ENCODE measurements around the gene TEPSIN. TPM values are rescaled to one million over a fixed set of nuclear protein-coding genes. Genes with fewer than 3 reads are reported as not detected.

Gene TEPSIN
- total and polyA plus RNA-seq, 11 donors, result 6.8 to 16.0 (median 10.4) TPM

DNA sequence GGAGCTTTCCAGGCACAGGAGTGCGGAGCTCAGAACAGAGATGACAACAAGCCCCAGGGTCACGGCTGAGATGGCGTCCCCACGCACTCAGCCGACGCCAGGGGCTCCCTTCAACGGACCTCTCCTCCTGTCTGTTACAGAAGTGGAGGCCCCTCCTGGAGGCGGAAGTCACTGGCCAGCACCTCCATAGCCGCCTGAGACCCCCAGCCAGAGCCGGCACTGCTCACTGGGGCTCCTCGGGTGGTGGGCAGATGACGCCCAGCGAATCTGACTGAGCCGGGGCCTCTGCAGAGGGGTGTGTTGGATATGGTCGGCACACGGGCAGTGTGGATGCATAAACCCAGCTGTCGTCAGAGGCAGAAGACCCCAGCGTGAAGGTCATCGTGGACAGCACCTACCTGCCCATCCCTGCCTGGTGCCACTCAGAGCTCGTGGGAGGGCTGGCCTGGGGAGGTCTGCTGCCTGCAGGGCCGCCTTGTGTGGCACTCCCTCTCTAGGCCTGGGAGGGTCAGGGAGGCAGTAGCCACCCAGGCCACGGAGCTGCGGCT is 20.3 kb upstream of the TEPSIN start:
- Histone ChIP-seq H3K9me3 (no peaks in the 10 kb centered on the region), H3K27me3 (no peaks in the 10 kb centered on the region), H3K4me1 (peaks cover 3 to 18% (median 13%) of the 10 kb centered on the region in 12 donors), H3K36me3 (peaks cover 0 to 82% (median 47%) of the 10 kb centered on the region in 9 donors), H3K4me3 (no peak overlapping the region), H3K27ac (no peak overlapping the region)
- 93 to 96% (median 94%) methylated on average over 18 to 23 of the region's 23 CpGs for WGBS, 4 donors
- DNase-seq (no peak), ATAC-seq (no peak)
- TF ChIP-seq POLR2A (IDR thresholded peaks at IDR 0.05) (no peak), CTCF (IDR thresholded peaks at IDR 0.05) (no peak)
- intact Hi-C loops (cut with DNase I), result loop anchor here in 3 of 10 donors (5.0 to 10.0 kb wide), 3 partner anchors 33 to 346 kb away; no protein-coding TSS in a partner anchor

DNA sequence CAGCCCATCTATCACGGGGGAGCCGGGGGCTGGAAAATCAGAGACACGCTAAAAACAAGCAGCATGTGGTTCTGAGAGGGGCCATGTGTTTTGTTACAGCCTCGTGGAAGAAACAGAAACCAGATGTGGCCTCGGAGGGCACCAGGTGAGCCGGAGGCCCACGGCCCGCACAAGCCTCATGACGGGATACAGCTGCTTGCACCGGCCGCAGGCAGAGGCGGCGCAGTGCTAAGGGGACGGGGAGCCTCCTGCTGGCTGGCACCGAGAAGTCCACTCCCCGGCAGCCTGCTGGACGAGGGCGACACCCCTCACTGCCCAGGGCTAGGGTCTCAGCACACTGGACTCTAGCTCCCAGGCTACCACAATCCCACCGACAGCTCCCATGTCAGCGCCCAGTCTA is 19.4 kb upstream of the TEPSIN start:
- Histone ChIP-seq H3K27ac (no peak overlapping the region), H3K27me3 (no peaks in the 10 kb centered on the region), H3K36me3 (peaks cover 0 to 73% (median 40%) of the 10 kb centered on the region in 9 donors), H3K9me3 (no peaks in the 10 kb centered on the region), H3K4me1 (peaks cover 3 to 18% (median 13%) of the 10 kb centered on the region in 12 donors), H3K4me3 (no peak overlapping the region)
- intact Hi-C loops (cut with DNase I), result loop anchor here in 3 of 10 donors (5.0 to 10.0 kb wide), 3 partner anchors 34 to 347 kb away; no protein-coding TSS in a partner anchor
- TF ChIP-seq CTCF (IDR thresholded peaks at IDR 0.05), result no peak
- no peak for TF ChIP-seq POLR2A (IDR thresholded peaks at IDR 0.05)
- 80 to 89% (median 89%) methylated on average over 3 to 20 of the region's 20 CpGs for WGBS, 4 donors
- no peak for DNase-seq
- ATAC-seq, result no peak

- Histone ChIP-seq H3K4me1 (peaks cover 3 to 18% (median 13%) of the 10 kb centered on the region in 12 donors), H3K9me3 (no peaks in the 10 kb centered on the region), H3K27me3 (no peaks in the 10 kb centered on the region), H3K36me3 (peaks cover 0 to 72% (median 40%) of the 10 kb centered on the region in 9 donors), H3K4me3 (no peak overlapping the region), H3K27ac (no peak overlapping the region)
- DNase-seq (no peak), ATAC-seq (no peak)
- TF ChIP-seq CTCF (IDR thresholded peaks at IDR 0.05) (no peak), POLR2A (IDR thresholded peaks at IDR 0.05) (no peak)
- WGBS, 4 donors, result 95 to 96% (median 95%) methylated on average over 19 of the region's 19 CpGs
- intact Hi-C loops (cut with DNase I), result loop anchor here in 3 of 10 donors (5.0 to 10.0 kb wide), 3 partner anchors 35 to 347 kb away; no protein-coding TSS in a partner anchor
These were observed 18.7 kb upstream of the TEPSIN start for GRCh38 chr17:81257533-81257932.

- ATAC-seq (no peak), DNase-seq (no peak)
- Histone ChIP-seq H3K9me3 (no peaks in the 10 kb centered on the region), H3K36me3 (peaks cover 0 to 72% (median 41%) of the 10 kb centered on the region in 9 donors), H3K4me1 (peaks cover 3 to 18% (median 13%) of the 10 kb centered on the region in 12 donors), H3K27me3 (no peaks in the 10 kb centered on the region), H3K27ac (no peak overlapping the region), H3K4me3 (no peak overlapping the region)
- WGBS, 4 donors, result 80 to 88% (median 87%) methylated on average over 12 of the region's 12 CpGs
- TF ChIP-seq CTCF (IDR thresholded peaks at IDR 0.05) (no peak), POLR2A (IDR thresholded peaks at IDR 0.05) (no peak)
- intact Hi-C loops (cut with DNase I), result loop anchor here in 3 of 10 donors (5.0 to 10.0 kb wide), 3 partner anchors 36 to 348 kb away; no protein-coding TSS in a partner anchor
These were observed 17.8 kb upstream of the TEPSIN start for GRCh38 chr17:81256616-81257015.

Measured in heart left ventricle (tissue), 16 donors.